ENCODE measurements around the gene POLR1E. TPM values are rescaled to one million over a fixed set of nuclear protein-coding genes. Genes with fewer than 3 reads are reported as not detected.
"Not testable (repeated sequence)": the region's sequence is repeated elsewhere in the genome, so short reads cannot be mapped to it uniquely, and the experiment has no call there.

The POLR1E gene
- total RNA-seq, 1 donor = 36.6 TPM

DNA sequence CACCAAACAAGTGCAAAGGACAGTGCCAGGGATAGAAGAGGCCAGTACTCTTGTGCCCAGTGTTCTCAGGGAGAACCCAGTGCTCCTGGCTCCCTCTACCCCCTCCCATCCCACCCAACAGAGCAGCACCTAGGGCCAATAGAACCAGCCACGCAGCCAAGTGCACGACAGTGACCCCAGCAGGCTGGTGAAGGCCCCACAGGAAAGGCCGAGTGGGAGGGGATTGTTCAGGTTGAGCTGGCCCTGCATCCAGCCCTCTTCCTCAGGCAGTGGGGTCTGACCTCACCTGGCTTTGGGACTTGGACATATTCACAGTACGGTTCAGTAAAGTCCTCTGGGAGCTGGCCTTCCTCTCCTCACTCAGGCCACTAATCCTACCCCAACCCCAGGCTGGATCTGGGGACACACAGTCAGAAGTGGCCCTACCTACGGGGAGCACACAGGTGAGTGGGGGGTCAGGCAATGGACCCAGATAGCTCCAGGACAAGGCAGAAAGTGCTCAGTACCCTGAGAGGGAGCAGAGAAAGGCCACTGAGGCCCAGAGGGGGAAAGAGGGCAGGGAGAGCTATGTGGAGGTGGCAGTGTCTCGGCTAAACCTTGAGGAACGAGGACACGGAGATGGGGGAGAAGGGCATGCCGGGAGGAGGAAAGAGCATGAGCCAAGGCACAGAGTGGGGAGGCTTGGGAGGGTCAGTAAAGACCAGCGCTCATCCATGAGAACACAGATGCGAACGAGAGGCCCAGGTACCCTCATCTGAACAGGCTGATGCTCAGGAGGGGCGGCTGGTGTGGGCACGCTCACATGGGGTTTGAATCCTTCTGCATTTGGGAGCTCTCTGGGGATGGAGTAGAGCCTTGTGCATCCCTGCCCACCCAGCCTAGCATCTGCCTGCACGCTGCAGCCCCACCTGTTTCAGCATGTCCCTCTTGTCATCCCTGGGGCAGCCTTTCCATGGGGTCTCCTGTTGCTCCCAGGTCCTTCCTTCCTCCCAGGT, 25.6 kb downstream of the POLR1E start:
- no peak for DNase-seq (ENCODE audit: low read depth)
- TF ChIP-seq, protein P1, sequence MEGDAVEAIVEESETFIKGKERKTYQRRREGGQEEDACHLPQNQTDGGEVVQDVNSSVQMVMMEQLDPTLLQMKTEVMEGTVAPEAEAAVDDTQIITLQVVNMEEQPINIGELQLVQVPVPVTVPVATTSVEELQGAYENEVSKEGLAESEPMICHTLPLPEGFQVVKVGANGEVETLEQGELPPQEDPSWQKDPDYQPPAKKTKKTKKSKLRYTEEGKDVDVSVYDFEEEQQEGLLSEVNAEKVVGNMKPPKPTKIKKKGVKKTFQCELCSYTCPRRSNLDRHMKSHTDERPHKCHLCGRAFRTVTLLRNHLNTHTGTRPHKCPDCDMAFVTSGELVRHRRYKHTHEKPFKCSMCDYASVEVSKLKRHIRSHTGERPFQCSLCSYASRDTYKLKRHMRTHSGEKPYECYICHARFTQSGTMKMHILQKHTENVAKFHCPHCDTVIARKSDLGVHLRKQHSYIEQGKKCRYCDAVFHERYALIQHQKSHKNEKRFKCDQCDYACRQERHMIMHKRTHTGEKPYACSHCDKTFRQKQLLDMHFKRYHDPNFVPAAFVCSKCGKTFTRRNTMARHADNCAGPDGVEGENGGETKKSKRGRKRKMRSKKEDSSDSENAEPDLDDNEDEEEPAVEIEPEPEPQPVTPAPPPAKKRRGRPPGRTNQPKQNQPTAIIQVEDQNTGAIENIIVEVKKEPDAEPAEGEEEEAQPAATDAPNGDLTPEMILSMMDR (IDR thresholded peaks at IDR 0.05; ENCODE audit: insufficient read depth, low read length) = no peak
- no peak overlapping the region for H3K4me3 ChIP-seq (ENCODE audit: low read depth, low read length)

DNA sequence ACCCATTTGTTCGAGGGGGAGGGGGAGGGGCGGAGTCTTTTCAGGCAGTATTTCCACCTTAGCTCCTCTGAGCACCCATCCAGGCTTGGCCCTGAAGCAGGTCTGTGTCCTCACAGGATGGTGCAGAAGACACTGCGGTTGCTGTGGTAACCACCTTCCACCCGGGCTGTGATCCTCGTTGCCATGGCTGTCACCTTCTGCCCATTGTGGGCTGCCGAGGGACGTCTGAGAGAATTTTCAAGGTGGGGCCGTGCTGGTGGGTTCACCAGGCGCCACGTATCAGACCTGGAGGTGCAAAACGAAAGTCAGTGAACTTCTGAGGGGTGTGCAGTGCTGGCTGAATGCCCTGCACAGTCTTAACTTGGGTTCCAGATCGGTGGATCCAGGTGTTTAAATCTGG, 26.7 kb downstream of the POLR1E start:
- TF ChIP-seq, protein P1 (IDR thresholded peaks at IDR 0.05; ENCODE audit: insufficient read depth, low read length) = no peak
- DNase-seq (ENCODE audit: low read depth) = no peak
- no peak overlapping the region for H3K4me3 ChIP-seq (ENCODE audit: low read depth, low read length)

DNA sequence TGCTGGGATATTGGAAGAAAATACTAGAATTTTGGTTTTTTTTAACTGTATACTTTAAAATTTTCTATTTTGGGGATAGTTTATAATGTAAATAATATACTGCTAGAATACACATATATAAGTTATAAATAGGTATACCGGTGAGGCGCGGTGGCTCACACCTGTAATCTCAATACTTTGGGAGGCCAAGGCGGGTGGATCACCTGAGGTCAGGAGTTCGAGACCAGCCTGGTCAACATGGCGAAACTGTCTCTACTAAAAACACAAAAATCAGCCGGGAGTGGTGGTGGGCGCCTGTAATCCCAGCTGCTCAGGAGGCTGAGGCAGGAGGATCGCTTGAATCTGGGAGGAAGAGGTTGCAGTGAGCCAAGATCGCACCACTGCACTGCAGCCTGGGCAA, 28.7 kb downstream of the POLR1E start:
- not testable (repeated sequence) for DNase-seq (ENCODE audit: low read depth); H3K4me3 ChIP-seq (ENCODE audit: low read depth, low read length)

DNA sequence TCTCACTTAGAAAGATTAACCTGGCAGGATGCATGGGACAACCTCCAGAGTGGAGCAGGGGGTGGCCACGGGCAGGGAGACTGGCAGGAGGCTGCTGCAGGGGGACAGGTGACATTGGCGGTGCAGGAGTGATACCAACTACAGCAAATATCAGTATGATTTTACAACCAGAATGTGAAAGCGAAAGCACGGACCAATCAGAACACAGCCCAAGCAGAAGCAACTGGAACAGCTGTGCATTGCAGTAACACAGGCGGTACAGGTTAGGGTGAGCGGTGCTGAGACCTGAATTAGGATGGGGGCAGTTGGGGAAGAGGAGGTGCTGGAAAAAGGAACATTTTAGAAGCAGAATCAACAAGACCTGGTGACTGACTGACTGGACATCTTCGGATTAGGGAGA, 29.3 kb downstream of the POLR1E start:
- H3K4me3 ChIP-seq (ENCODE audit: low read depth, low read length) = no peak overlapping the region
- TF ChIP-seq, protein P1 (IDR thresholded peaks at IDR 0.05; ENCODE audit: insufficient read depth, low read length) = no peak

DNA sequence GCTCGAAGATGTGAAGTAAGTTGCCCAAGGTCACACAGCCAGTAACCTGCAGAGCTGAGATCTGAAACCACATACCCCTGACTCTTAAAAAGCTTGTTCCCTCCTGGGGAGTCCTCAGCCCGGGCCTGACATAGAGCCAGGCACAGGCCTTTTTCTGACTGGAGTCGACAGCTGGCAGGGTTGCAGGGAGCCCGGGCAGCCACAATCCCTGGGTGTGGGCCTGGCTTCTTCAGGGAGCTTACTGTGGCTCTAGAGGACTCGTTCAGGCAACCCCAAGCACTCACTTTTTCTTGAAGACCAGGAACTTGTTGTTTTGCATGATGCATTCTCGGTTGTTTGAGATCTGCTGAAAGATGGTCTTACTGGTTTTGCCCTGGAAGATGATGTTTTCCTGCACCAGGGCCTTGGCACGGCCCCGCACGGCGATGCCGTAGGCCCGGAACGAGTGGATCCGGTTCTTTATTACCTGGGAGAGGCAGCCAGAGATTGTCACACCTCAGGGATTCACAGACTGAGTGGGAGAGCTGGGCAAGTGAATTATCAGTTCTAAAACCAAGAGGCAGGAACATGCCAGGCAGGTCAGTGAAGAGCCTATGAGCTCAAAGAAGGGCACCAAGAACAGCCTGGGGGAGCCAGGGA, 30.0 kb downstream of the POLR1E start:
- TF ChIP-seq, protein P1 (IDR thresholded peaks at IDR 0.05; ENCODE audit: insufficient read depth, low read length) = no peak
- no peak overlapping the region for H3K4me3 ChIP-seq (ENCODE audit: low read depth, low read length)
- no peak for DNase-seq (ENCODE audit: low read depth)

More for the DNA sequence above, 29.3 kb downstream of the POLR1E start:
- no peak for DNase-seq (ENCODE audit: low read depth)

DNA sequence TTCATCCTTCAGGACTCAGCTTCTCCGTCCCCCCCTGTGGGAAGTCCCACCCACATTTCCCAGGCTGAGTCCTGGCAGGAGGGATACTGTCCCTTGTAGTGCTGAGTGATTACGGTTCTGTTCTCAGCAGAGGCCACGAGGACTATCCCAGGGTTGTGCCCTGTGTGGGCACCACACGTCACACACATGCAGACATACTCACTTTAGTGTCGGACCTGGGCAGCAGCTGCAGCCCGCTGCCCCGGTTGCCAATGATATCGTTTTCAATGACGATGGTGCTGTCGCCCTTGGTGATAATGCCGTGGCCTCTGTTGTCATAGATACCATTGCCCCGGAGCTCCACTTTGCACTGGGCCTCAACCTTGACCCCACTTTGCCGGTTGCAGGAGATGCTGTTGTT, 32.2 kb downstream of the POLR1E start:
- no peak overlapping the region for H3K4me3 ChIP-seq (ENCODE audit: low read depth, low read length)
- TF ChIP-seq, protein P1 (IDR thresholded peaks at IDR 0.05; ENCODE audit: insufficient read depth, low read length) = no peak
- no peak for DNase-seq (ENCODE audit: low read depth)

DNA sequence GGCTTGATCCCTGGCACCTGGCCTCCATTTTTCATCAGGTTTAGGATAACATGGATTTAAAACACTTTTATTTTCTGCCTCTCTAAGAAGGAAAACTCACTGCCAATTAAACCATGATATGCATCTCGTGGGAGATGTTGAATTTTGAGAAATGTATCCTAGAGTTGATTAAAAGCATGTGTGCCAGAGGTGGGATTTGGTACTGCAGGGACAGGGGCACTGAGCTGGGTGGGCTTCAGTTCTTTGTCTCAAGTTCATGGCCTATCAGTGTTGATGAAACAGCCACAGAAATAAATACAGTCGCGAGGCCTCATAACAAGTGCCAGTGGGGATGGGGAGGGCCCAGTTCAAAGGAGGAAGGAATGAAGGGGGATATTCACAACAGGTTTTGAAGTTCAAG, 34.9 kb downstream of the POLR1E start:
- no peak for DNase-seq (ENCODE audit: low read depth)
- TF ChIP-seq, protein P1 (IDR thresholded peaks at IDR 0.05; ENCODE audit: insufficient read depth, low read length) = peak; percentile 13
- H3K4me3 ChIP-seq (ENCODE audit: low read depth, low read length) = no peak overlapping the region
